HL-60 (cell line): ENCODE data around the gene CARMIL1.

Experiments used
- DNase-seq, 2 experiments: peaks; one replicate each; pipeline ENCODE4 v3.0.0-alpha.2; 2010 to 2020; ENCODE audit warnings: low read depth in 1 of 2, low spot score in 1 of 2
- H3K27ac ChIP-seq: fragments of 250-450 bp; sonication (Bioruptor Pico); replicated peaks from 2 replicates; pipeline ENCODE4 v1.5.1; 2020; ENCODE audit warnings: mild to moderate bottlenecking, moderate library complexity
- H3K27me3 ChIP-seq: fragments of 250-450 bp; sonication (Bioruptor Pico); 2 replicates; pipeline ENCODE4 v1.5.1; 2021; ENCODE audit warnings: mild to moderate bottlenecking, moderate library complexity; ENCODE audit not compliant: insufficient read depth, poor library complexity, severe bottlenecking
- H3K4me3 ChIP-seq: replicated peaks from 2 replicates; pipeline ENCODE4 v1.5.1; 2011; ENCODE audit warnings: mild to moderate bottlenecking, control low read depth, low read length; ENCODE audit not compliant: insufficient read depth
- CTCF ChIP-seq: IDR thresholded peaks from one replicate; pipeline ENCODE4 v1.5.1; 2011; ENCODE audit warnings: low read length, control low read depth, inconsistent platforms; ENCODE audit not compliant: insufficient read depth
- GABPA ChIP-seq: IDR thresholded peaks from 2 replicates; pipeline ENCODE4 v1.6.1; 2012; ENCODE audit warnings: low read depth
- POLR2AphosphoS5 ChIP-seq: IDR thresholded peaks from 2 replicates; pipeline ENCODE4 v1.6.1; 2012; ENCODE audit warnings: low read depth
- REST ChIP-seq: IDR thresholded peaks from 2 replicates; pipeline ENCODE4 v1.6.1; 2012; ENCODE audit warnings: low read depth; ENCODE audit not compliant: insufficient replicate concordance
- SPI1 ChIP-seq: IDR thresholded peaks from 2 replicates; pipeline ENCODE4 v1.6.1; 2012; ENCODE audit warnings: low read depth, mild to moderate bottlenecking, borderline replicate concordance

Gene CARMIL1

GRCh38 chr6:25316626-25317025, 37.5 kb downstream of the CARMIL1 start:
- TF ChIP-seq GABPA (no peak), SPI1 (no peak), REST (no peak), POLR2AphosphoS5 (no peak), CTCF (no peak)
- DNase-seq = no peak
- H3K27ac ChIP-seq = no peak overlapping the region
- no peaks in the 10 kb centered on the region for H3K27me3 ChIP-seq
- H3K4me3 ChIP-seq = no peak overlapping the region

GRCh38 chr6:25318589-25318988, 39.4 kb downstream of the CARMIL1 start:
- Histone ChIP-seq H3K27me3 (no peaks in the 10 kb centered on the region), H3K27ac (no peak overlapping the region), H3K4me3 (no peak overlapping the region)
- TF ChIP-seq REST (no peak), GABPA (no peak), SPI1 (no peak), POLR2AphosphoS5 (no peak), CTCF (no peak)
- no peak for DNase-seq

GRCh38 chr6:25320459-25320858, 41.3 kb downstream of the CARMIL1 start:
- H3K27me3 ChIP-seq = no peaks in the 10 kb centered on the region
- DNase-seq = no peak
- no peak for TF ChIP-seq CTCF
- no peak overlapping the region for H3K4me3 ChIP-seq
- H3K27ac ChIP-seq = no peak overlapping the region

- TF ChIP-seq SPI1 (no peak), CTCF (no peak), REST (no peak), GABPA (no peak), POLR2AphosphoS5 (no peak)
- Histone ChIP-seq H3K27me3 (no peaks in the 10 kb centered on the region), H3K4me3 (no peak overlapping the region), H3K27ac (no peak overlapping the region)
- DNase-seq = no peak
Observed at GRCh38 chr6:25322692-25323091, 43.5 kb downstream of the CARMIL1 start.
